GM19452 (cell line): Measurements from ENCODE around the gene POF1B.
"Not testable (repeated sequence)": the region's sequence is repeated elsewhere in the genome, so short reads cannot be mapped to it uniquely, and the experiment has no call there.

Experiments
- ATAC-seq: cut with Tn5 transposase; IDR thresholded peaks from one replicate; pipeline ENCODE4 v1.9.1; 2021; ENCODE audit not compliant: unreplicated experiment

POF1B gene

GRCh38 chrX:85379174-85379907 lies at the start of gene POF1B:
Gene POF1B (minus strand): TSS chrX:85379665. CDS start chrX:85379454, 211 bp downstream.
- ATAC-seq, result no peak

GRCh38 chrX:85429066-85429465 lies 49.6 kb upstream of the POF1B start:
- ATAC-seq, result no peak

GRCh38 chrX:85419293-85419692 lies 39.8 kb upstream of the POF1B start:
- no peak for ATAC-seq

GRCh38 chrX:85391878-85392238 lies 12.4 kb upstream of the POF1B start:
- ATAC-seq, result no peak

- ATAC-seq, result no peak
These were observed 11.9 kb upstream of the POF1B start for GRCh38 chrX:85391185-85391877.

- ATAC-seq, result no peak
These were observed 2.1 kb upstream of the POF1B start for GRCh38 chrX:85381602-85382001.

- ATAC-seq, result no peak
These were observed 1.0 kb downstream of the POF1B start for GRCh38 chrX:85378461-85378860.

GRCh38 chrX:85375333-85375738 lies 4.1 kb downstream of the POF1B start:
- ATAC-seq, result no peak

- no peak for ATAC-seq
These were observed 14.0 kb downstream of the POF1B start for GRCh38 chrX:85365370-85365995.

GRCh38 chrX:85359051-85359450 lies 20.4 kb downstream of the POF1B start:
- ATAC-seq, result no peak

- no peak for ATAC-seq
These were observed 33.9 kb downstream of the POF1B start for GRCh38 chrX:85345523-85345922.

- no peak for ATAC-seq
These were observed 52.5 kb downstream of the POF1B start for GRCh38 chrX:85327060-85327333.

- ATAC-seq, result no peak
These were observed 53.0 kb downstream of the POF1B start for GRCh38 chrX:85326234-85327059.

GRCh38 chrX:85311348-85311747 lies 68.1 kb downstream of the POF1B start:
- not testable (repeated sequence) for ATAC-seq

- ATAC-seq, result no peak
These were observed 69.7 kb downstream of the POF1B start for GRCh38 chrX:85309717-85310116.

- no peak for ATAC-seq
These were observed 75.9 kb downstream of the POF1B start for GRCh38 chrX:85303544-85303943.

- ATAC-seq, result no peak
These were observed 90.3 kb downstream of the POF1B start for GRCh38 chrX:85288992-85289723.

GRCh38 chrX:85285286-85285685 lies 94.2 kb downstream of the POF1B start:
- not testable (repeated sequence) for ATAC-seq

- peak; percentile 18 for ATAC-seq
These were observed 134.8 kb downstream of the POF1B start for GRCh38 chrX:85244450-85245211.
